Measurements from ENCODE around the gene GASK1A. TPM values are rescaled to one million over a fixed set of nuclear protein-coding genes. Genes with fewer than 3 reads are reported as not detected.

The GASK1A gene
- polyA plus RNA-seq, 4 donors, result 3.1 to 4.6 (median 3.7) TPM

GRCh38 chr3:42982645-42983412, 3.7 kb downstream of the GASK1A start:
- no peak for DNase-seq (ENCODE audit: low read depth in 4 of 4, low spot score in 2 of 4)

- DNase-seq (ENCODE audit: low read depth in 4 of 4, low spot score in 2 of 4), result no peak
Observed at GRCh38 chr3:42983927-42984326, 4.8 kb downstream of the GASK1A start.

GRCh38 chr3:42984701-42985100, 5.6 kb downstream of the GASK1A start:
- DNase-seq (ENCODE audit: low read depth in 4 of 4, low spot score in 2 of 4), result no peak

GRCh38 chr3:42988097-42988496, 9.0 kb downstream of the GASK1A start:
- no peak for DNase-seq (ENCODE audit: low read depth in 4 of 4, low spot score in 2 of 4)

GRCh38 chr3:42988566-42988965, 9.5 kb downstream of the GASK1A start:
- DNase-seq (ENCODE audit: low read depth in 4 of 4, low spot score in 2 of 4), result no peak

GRCh38 chr3:42991341-42992315, 12.5 kb downstream of the GASK1A start:
- no peak for DNase-seq (ENCODE audit: low read depth in 4 of 4, low spot score in 2 of 4)

GRCh38 chr3:42994595-42994994, 15.5 kb downstream of the GASK1A start:
- DNase-seq (ENCODE audit: low read depth in 4 of 4, low spot score in 2 of 4), result no peak

GRCh38 chr3:42996021-42996420, 16.9 kb downstream of the GASK1A start:
- no peak for DNase-seq (ENCODE audit: low read depth in 4 of 4, low spot score in 2 of 4)

GRCh38 chr3:42996633-42997075, 17.5 kb downstream of the GASK1A start:
- no peak for DNase-seq (ENCODE audit: low read depth in 4 of 4, low spot score in 2 of 4)

GRCh38 chr3:42999212-42999611, 20.1 kb downstream of the GASK1A start:
- DNase-seq (ENCODE audit: low read depth in 4 of 4, low spot score in 2 of 4), result no peak

- no peak for DNase-seq (ENCODE audit: low read depth in 4 of 4, low spot score in 2 of 4)
Observed at GRCh38 chr3:42999632-43000031, 20.5 kb downstream of the GASK1A start.

GRCh38 chr3:43000387-43000786, 21.3 kb downstream of the GASK1A start:
- DNase-seq (ENCODE audit: low read depth in 4 of 4, low spot score in 2 of 4), result no peak

GRCh38 chr3:43001094-43001553, 22.0 kb downstream of the GASK1A start:
- DNase-seq (ENCODE audit: low read depth in 4 of 4, low spot score in 2 of 4), result peak; percentile 50 to 77 (median 70)

GRCh38 chr3:43001556-43002121, 22.5 kb downstream of the GASK1A start:
- DNase-seq (ENCODE audit: low read depth in 4 of 4, low spot score in 2 of 4), result no peak

- DNase-seq (ENCODE audit: low read depth in 4 of 4, low spot score in 2 of 4), result no peak
Observed at GRCh38 chr3:43004282-43004681, 25.2 kb downstream of the GASK1A start.

- no peak for DNase-seq (ENCODE audit: low read depth in 4 of 4, low spot score in 2 of 4)
Observed at GRCh38 chr3:43005253-43005652, 26.1 kb downstream of the GASK1A start.

- DNase-seq (ENCODE audit: low read depth in 4 of 4, low spot score in 2 of 4), result no peak
Observed at GRCh38 chr3:43005981-43006380, 26.9 kb downstream of the GASK1A start.

GRCh38 chr3:43006825-43007224, 27.7 kb downstream of the GASK1A start:
- no peak for DNase-seq (ENCODE audit: low read depth in 4 of 4, low spot score in 2 of 4)

GRCh38 chr3:43009547-43009946, 30.4 kb downstream of the GASK1A start:
- DNase-seq (ENCODE audit: low read depth in 4 of 4, low spot score in 2 of 4), result no peak

- DNase-seq (ENCODE audit: low read depth in 4 of 4, low spot score in 2 of 4), result no peak
Observed at GRCh38 chr3:43010638-43011037, 31.5 kb downstream of the GASK1A start.

GRCh38 chr3:43011638-43012037, 32.5 kb downstream of the GASK1A start:
- DNase-seq (ENCODE audit: low read depth in 4 of 4, low spot score in 2 of 4), result no peak

Data from left renal cortex interstitium (tissue), 4 donors.